Activated B cell treated with CpG ODN at 0.5 μM for 24 hours (primary cell): Measurements from ENCODE around the gene SI. TPM values are rescaled to one million over a fixed set of nuclear protein-coding genes. Genes with fewer than 3 reads are reported as not detected.

Experiments used
- ATAC-seq: fragments of 200-7000 bp; cut with Tn5 transposase; one replicate; pipeline ENCODE4 v1.10.0; 2021; ENCODE audit warnings: low read depth, mild to moderate bottlenecking, moderate library complexity
- CTCF ChIA-PET: fragments of 350-600 bp; sonication (Branson Sonifier 250); formaldehyde crosslinking; loops from one replicate; lab custom pipeline; 2021; ENCODE audit warnings: antibody characterized with exemption; lab: Charles Lee
- POLR2A ChIA-PET: fragments of 350-600 bp; sonication (Branson Sonifier 250); formaldehyde crosslinking; loops from one replicate; lab custom pipeline; 2021; ENCODE audit warnings: antibody characterized with exemption; lab: Charles Lee
- DNase-seq: peaks from one replicate; pipeline ENCODE4 v3.0.0; 2022
- H3K27ac Mint-ChIP-seq: one replicate; pipeline ENCODE4 v1.8.0; 2020; ENCODE audit warnings: mixed read lengths
- H3K27me3 Mint-ChIP-seq: one replicate; pipeline ENCODE4 v1.8.0; 2021; ENCODE audit warnings: mixed read lengths
- H3K36me3 Mint-ChIP-seq: one replicate; pipeline ENCODE4 v1.8.0; 2021; ENCODE audit warnings: low read depth, mixed read lengths
- H3K4me1 Mint-ChIP-seq: one replicate; pipeline ENCODE4 v1.8.0; 2021; ENCODE audit warnings: mixed read lengths
- H3K4me3 Mint-ChIP-seq: one replicate; pipeline ENCODE4 v1.8.0; 2020; ENCODE audit warnings: mild to moderate bottlenecking, mixed read lengths
- H3K9me3 Mint-ChIP-seq: one replicate; pipeline ENCODE4 v1.8.0; 2020; ENCODE audit warnings: mixed read lengths
- CTCF ChIP-seq: fragments of 200-600 bp; IDR thresholded peaks from one replicate; pipeline ENCODE4 v1.8.0; 2022; ENCODE audit warnings: antibody characterized with exemption, mild to moderate bottlenecking
- intact Hi-C: fragments of 100-400 bp; cut with micrococcal nuclease; formaldehyde crosslinking; loops from one replicate; pipeline ENCODE4 v1.15.1; 2024
- total RNA-seq: library from RNA; stranded (reverse); gene quantifications from 2 replicates; pipeline ENCODE4 v1.2.3, GENCODE V29; 2022

Gene SI
- total RNA-seq, 1 donor from 2014 or later = not detected

GRCh38 chr3:165081183-165081582, 2.9 kb upstream of the SI start:
- no peak for TF ChIP-seq CTCF
- POLR2A ChIA-PET = no interaction called here
- CTCF ChIA-PET = no interaction called here
- Mint-ChIP-seq H3K27ac (no peak overlapping the region), H3K9me3 (peaks cover 7% of the 10 kb centered on the region), H3K4me1 (no peaks in the 10 kb centered on the region), H3K36me3 (no peaks in the 10 kb centered on the region), H3K4me3 (no peak overlapping the region), H3K27me3 (no peaks in the 10 kb centered on the region)
- intact Hi-C loops = no loop called here
- no peak for DNase-seq
- no peak for ATAC-seq

GRCh38 chr3:165075695-165076094, 2.6 kb downstream of the SI start:
- ChIA-PET POLR2A (no interaction called here), CTCF (no interaction called here)
- H3K27ac Mint-ChIP-seq = no peak overlapping the region
- H3K9me3 Mint-ChIP-seq = peaks cover 6% of the 10 kb centered on the region
- H3K4me3 Mint-ChIP-seq = no peak overlapping the region
- intact Hi-C loops = no loop called here
- DNase-seq (no peak), ATAC-seq (no peak)
- H3K36me3 Mint-ChIP-seq = no peaks in the 10 kb centered on the region
- no peaks in the 10 kb centered on the region for H3K27me3 Mint-ChIP-seq
- no peaks in the 10 kb centered on the region for H3K4me1 Mint-ChIP-seq
- no peak for TF ChIP-seq CTCF

GRCh38 chr3:165070682-165071081, 7.6 kb downstream of the SI start:
- intact Hi-C loops = no loop called here
- no peaks in the 10 kb centered on the region for H3K9me3 Mint-ChIP-seq
- ChIA-PET POLR2A (no interaction called here), CTCF (no interaction called here)
- no peaks in the 10 kb centered on the region for H3K36me3 Mint-ChIP-seq
- DNase-seq = no peak
- no peaks in the 10 kb centered on the region for H3K27me3 Mint-ChIP-seq
- no peak overlapping the region for H3K4me3 Mint-ChIP-seq
- no peaks in the 10 kb centered on the region for H3K4me1 Mint-ChIP-seq
- ATAC-seq = no peak
- no peak overlapping the region for H3K27ac Mint-ChIP-seq
- TF ChIP-seq CTCF = no peak

GRCh38 chr3:165056510-165056909, 21.8 kb downstream of the SI start:
- no peak for DNase-seq
- H3K4me1 Mint-ChIP-seq = no peaks in the 10 kb centered on the region
- no peak overlapping the region for H3K27ac Mint-ChIP-seq
- H3K4me3 Mint-ChIP-seq = no peak overlapping the region
- H3K9me3 Mint-ChIP-seq = no peaks in the 10 kb centered on the region
- no peaks in the 10 kb centered on the region for H3K27me3 Mint-ChIP-seq
- H3K36me3 Mint-ChIP-seq = no peaks in the 10 kb centered on the region
- intact Hi-C loops = no loop called here
- no peak for TF ChIP-seq CTCF
- CTCF ChIA-PET = no interaction called here
- POLR2A ChIA-PET = no interaction called here
- no peak for ATAC-seq

GRCh38 chr3:165040186-165040585, 38.1 kb downstream of the SI start:
- Mint-ChIP-seq H3K27me3 (no peaks in the 10 kb centered on the region), H3K4me1 (no peaks in the 10 kb centered on the region), H3K27ac (no peak overlapping the region), H3K36me3 (no peaks in the 10 kb centered on the region), H3K4me3 (no peak overlapping the region), H3K9me3 (peaks cover 2% of the 10 kb centered on the region)
- DNase-seq = no peak
- POLR2A ChIA-PET = no interaction called here
- ATAC-seq = no peak
- TF ChIP-seq CTCF = no peak
- intact Hi-C loops = no loop called here
- CTCF ChIA-PET = no interaction called here
